ENCODE data around the gene CALHM2. TPM values are rescaled to one million over a fixed set of nuclear protein-coding genes. Genes with fewer than 3 reads are reported as not detected.

Gene CALHM2
- total and polyA plus RNA-seq, 2 donors (not counting 3 experiments of a cell fraction or from before 2014, with no cell fraction given), result 32.1 to 38.4 TPM

GRCh38 chr10:103429647-103430046, 22.5 kb downstream of the CALHM2 start:
- Histone ChIP-seq H4K20me1 (replicated peaks; ENCODE audit: control insufficient read depth, extremely low read depth, insufficient read depth, low read length) (no peaks in the 10 kb centered on the region), H3K9me1 (replicated peaks; ENCODE audit: control insufficient read depth, extremely low read depth, insufficient read depth, low read length) (no peaks in the 10 kb centered on the region), H3K27me3 (ENCODE audit: control insufficient read depth in 2 of 2, insufficient read depth in 2 of 2, low read length in 2 of 2) (no peaks in the 10 kb centered on the region), H2AFZ (ENCODE audit: low read depth, low read length) (no peak overlapping the region), H3K36me3 (ENCODE audit: control insufficient read depth in 2 of 2, extremely low read depth in 1 of 2, insufficient read depth in 2 of 2, low read length in 2 of 2) (peaks cover 16 to 27% of the 10 kb centered on the region in 2 experiments), H3K9ac (replicated peaks; ENCODE audit: extremely low read depth, insufficient read depth, low read length) (no peak overlapping the region), H3K27ac (ENCODE audit: insufficient read depth, low read depth, low read length) (no peak overlapping the region), H3K4me1 (ENCODE audit: control insufficient read depth, extremely low read depth, insufficient read depth, low read length) (peaks cover 9% of the 10 kb centered on the region), H3K4me2 (ENCODE audit: insufficient read depth, low read length) (no peak overlapping the region), H3K79me2 (ENCODE audit: control insufficient read depth, insufficient read depth, low read length) (no peaks in the 10 kb centered on the region), H3K4me3 (replicated peaks in 1 of 3; ENCODE audit: insufficient read depth in 1 of 3, low read depth in 1 of 3, low read length in 3 of 3) (no peak overlapping the region), H3K9me3 (replicated peaks; ENCODE audit: control insufficient read depth, insufficient read depth, low read length) (no peaks in the 10 kb centered on the region)
- no peak for TF ChIP-seq EZH2 (IDR thresholded peaks at IDR 0.05; ENCODE audit: borderline replicate concordance, low read depth, low read length, severe bottlenecking)
- TF ChIP-seq, protein P1, sequence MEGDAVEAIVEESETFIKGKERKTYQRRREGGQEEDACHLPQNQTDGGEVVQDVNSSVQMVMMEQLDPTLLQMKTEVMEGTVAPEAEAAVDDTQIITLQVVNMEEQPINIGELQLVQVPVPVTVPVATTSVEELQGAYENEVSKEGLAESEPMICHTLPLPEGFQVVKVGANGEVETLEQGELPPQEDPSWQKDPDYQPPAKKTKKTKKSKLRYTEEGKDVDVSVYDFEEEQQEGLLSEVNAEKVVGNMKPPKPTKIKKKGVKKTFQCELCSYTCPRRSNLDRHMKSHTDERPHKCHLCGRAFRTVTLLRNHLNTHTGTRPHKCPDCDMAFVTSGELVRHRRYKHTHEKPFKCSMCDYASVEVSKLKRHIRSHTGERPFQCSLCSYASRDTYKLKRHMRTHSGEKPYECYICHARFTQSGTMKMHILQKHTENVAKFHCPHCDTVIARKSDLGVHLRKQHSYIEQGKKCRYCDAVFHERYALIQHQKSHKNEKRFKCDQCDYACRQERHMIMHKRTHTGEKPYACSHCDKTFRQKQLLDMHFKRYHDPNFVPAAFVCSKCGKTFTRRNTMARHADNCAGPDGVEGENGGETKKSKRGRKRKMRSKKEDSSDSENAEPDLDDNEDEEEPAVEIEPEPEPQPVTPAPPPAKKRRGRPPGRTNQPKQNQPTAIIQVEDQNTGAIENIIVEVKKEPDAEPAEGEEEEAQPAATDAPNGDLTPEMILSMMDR (IDR thresholded peaks at IDR 0.05; ENCODE audit: extremely low read depth in 1 of 2, insufficient read depth in 1 of 2, low read depth in 1 of 2, low read length in 2 of 2), result no peak
- no peak for TF ChIP-seq FOS (IDR thresholded peaks at IDR 0.05; ENCODE audit: borderline replicate concordance, insufficient read depth, low read length)
- TF ChIP-seq POLR2A (IDR thresholded peaks at IDR 0.05; ENCODE audit: low read depth, low read length), result no peak
- TF ChIP-seq MYC (IDR thresholded peaks at IDR 0.05; ENCODE audit: low read depth, low read length), result no peak
- no peak for TF ChIP-seq JUN (IDR thresholded peaks at IDR 0.05; ENCODE audit: borderline replicate concordance, insufficient read depth, insufficient read length, low read depth)
- TF ChIP-seq GATA2 (IDR thresholded peaks at IDR 0.05; ENCODE audit: insufficient read depth, insufficient read length, low read depth, low read length), result no peak
- no peak for TF ChIP-seq POLR2AphosphoS5 (IDR thresholded peaks at IDR 0.05; ENCODE audit: insufficient read depth, low read depth, low read length)
- TF ChIP-seq MAX (IDR thresholded peaks at IDR 0.05; ENCODE audit: insufficient read depth, insufficient read length), result no peak
- intact Hi-C loops (cut with micrococcal nuclease) (loop anchor here (5.0 to 10.0 kb wide), 2 partner anchors 53 to 255 kb away; no protein-coding TSS in a partner anchor), dilution Hi-C loops (cut with MboI; ENCODE audit: extremely low pct_ligation_motif_present, low sequenced_read_pairs) (no loop called here)
- no peak for DNase-seq (ENCODE audit: low read depth, low spot score)
- no TSS peak for BruUV-seq (replicated peaks)
- no peak for FAIRE-seq
- ChIA-PET CTCF (no interaction called here), POLR2A (no interaction called here)

Measured in endothelial cell of umbilical vein (primary cell).